ENCODE results near the gene VIPR2. TPM values are rescaled to one million over a fixed set of nuclear protein-coding genes. Genes with fewer than 3 reads are reported as not detected.

The VIPR2 gene
- total RNA-seq, 1 donor from 2014 or later, result not detected

DNA sequence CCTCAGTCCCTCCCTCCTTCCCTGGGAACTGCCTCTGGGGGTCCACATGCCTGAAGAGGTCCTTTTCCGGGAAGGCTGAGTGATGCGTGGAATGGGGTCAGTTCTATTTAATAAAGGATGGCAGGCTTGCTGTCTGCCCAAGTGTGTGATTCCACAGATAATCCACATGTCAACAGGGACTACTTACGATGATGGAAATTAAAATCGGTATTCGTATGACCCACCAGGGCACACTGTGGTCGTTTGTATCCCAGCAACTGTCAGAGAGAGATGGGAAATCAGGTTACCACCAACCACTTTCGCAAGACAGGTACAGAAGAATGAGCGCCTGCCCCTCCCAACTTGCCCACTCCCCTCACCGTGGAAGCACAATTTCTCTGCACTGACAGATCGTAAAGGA, 110.3 kb downstream of the VIPR2 start:
- TF ChIP-seq, protein P1, sequence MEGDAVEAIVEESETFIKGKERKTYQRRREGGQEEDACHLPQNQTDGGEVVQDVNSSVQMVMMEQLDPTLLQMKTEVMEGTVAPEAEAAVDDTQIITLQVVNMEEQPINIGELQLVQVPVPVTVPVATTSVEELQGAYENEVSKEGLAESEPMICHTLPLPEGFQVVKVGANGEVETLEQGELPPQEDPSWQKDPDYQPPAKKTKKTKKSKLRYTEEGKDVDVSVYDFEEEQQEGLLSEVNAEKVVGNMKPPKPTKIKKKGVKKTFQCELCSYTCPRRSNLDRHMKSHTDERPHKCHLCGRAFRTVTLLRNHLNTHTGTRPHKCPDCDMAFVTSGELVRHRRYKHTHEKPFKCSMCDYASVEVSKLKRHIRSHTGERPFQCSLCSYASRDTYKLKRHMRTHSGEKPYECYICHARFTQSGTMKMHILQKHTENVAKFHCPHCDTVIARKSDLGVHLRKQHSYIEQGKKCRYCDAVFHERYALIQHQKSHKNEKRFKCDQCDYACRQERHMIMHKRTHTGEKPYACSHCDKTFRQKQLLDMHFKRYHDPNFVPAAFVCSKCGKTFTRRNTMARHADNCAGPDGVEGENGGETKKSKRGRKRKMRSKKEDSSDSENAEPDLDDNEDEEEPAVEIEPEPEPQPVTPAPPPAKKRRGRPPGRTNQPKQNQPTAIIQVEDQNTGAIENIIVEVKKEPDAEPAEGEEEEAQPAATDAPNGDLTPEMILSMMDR (IDR thresholded peaks at IDR 0.05), result no peak
- Mint-ChIP-seq H3K27ac (no peak overlapping the region), H3K27me3 (peaks cover 18% of the 10 kb centered on the region), H3K4me3 (no peak overlapping the region), H3K9me3 (no peaks in the 10 kb centered on the region), H3K36me3 (ENCODE audit: low read depth) (no peaks in the 10 kb centered on the region), H3K4me1 (peaks cover 4% of the 10 kb centered on the region)
- ATAC-seq (ENCODE audit: low read depth) (no peak), DNase-seq (no peak)
- intact Hi-C loops (cut with micrococcal nuclease), result no loop called here
- ChIA-PET POLR2A (no interaction called here), CTCF (no interaction called here)

DNA sequence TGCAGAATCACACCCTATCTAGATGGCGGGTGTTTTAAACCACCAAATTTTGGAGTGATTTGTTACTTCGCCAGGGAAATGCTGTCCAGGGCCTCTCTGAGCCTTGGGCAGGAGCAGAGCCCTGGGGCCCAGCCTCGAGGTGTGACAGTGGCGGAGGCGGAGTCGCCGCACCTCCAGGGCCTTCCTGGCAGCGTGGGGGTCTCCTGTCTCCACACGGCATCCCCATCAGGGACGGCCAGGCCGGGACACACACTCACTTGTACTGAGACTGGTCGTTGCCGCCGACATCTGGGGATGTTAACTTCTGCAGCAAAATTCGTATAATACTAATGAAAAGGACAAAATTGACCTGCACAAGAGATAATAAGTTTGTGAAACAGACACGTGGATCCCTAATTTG, 110.7 kb downstream of the VIPR2 start:
- H3K27me3 Mint-ChIP-seq, result peaks cover 19% of the 10 kb centered on the region
- ATAC-seq (ENCODE audit: low read depth) (no peak), DNase-seq (no peak)
- ChIA-PET POLR2A (no interaction called here), CTCF (no interaction called here)
- intact Hi-C loops (cut with micrococcal nuclease), result no loop called here
- H3K9me3 Mint-ChIP-seq, result no peaks in the 10 kb centered on the region
- no peaks in the 10 kb centered on the region for H3K36me3 Mint-ChIP-seq (ENCODE audit: low read depth)
- H3K4me1 Mint-ChIP-seq, result peaks cover 4% of the 10 kb centered on the region
- TF ChIP-seq, protein P1 (IDR thresholded peaks at IDR 0.05), result no peak
- no peak overlapping the region for H3K4me3 Mint-ChIP-seq
- no peak overlapping the region for H3K27ac Mint-ChIP-seq

DNA sequence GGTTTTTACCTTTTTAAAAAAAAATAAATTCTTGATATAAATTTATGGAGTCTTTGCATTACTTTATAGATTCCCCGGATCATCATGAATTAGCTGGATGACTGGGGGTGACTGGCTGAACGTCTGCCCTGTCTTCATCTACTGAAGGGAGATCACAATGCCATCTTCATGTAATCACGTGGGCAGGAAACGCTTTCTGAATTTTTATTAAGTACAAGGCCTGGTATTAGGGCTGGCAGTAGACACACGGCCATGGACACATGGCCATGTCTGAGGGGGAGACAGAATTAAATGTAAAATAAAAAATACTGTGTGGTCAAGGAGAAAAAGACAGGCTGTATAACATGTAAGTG, 111.2 kb downstream of the VIPR2 start:
- H3K27me3 Mint-ChIP-seq, result peaks cover 22% of the 10 kb centered on the region
- TF ChIP-seq, protein P1 (IDR thresholded peaks at IDR 0.05), result no peak
- no peak overlapping the region for H3K27ac Mint-ChIP-seq
- DNase-seq (no peak), ATAC-seq (ENCODE audit: low read depth) (no peak)
- H3K36me3 Mint-ChIP-seq (ENCODE audit: low read depth), result no peaks in the 10 kb centered on the region
- H3K4me3 Mint-ChIP-seq, result no peak overlapping the region
- ChIA-PET CTCF (no interaction called here), POLR2A (no interaction called here)
- H3K4me1 Mint-ChIP-seq, result peaks cover 4% of the 10 kb centered on the region
- intact Hi-C loops (cut with micrococcal nuclease), result no loop called here
- H3K9me3 Mint-ChIP-seq, result no peaks in the 10 kb centered on the region

DNA sequence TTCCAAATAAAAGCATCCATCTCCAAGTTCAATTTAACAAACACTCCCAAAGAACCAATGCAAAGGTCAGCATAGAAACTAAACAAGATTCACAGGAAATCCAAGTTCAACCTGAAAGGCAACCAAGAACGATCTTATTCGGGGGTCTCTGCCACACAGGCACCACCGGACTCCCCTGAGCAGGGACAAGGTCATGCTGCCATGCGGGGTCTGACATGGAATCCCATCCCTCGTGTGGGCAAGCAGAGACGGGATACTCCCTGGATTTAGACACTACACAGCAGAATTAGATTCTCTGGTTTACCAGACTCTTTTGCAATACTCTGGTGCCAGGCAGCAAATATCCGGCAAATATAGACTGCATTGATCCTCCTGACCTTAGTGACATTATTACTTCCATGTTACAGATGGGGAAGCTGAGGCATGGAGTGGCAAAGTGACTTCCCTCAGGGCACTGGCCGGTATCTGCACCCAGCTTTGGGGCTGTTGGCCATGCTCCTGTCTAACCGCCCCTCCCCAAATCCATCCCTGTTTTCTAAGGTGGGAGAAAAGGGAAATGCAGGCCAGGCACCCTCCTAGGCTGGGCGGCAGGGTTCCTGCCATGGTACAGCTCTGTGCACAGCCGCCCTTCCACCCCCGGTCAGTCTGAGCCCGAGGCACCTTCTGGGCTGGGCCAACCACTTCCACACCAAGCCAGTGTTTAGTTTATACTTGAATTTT, 111.8 kb downstream of the VIPR2 start:
- peaks cover 24% of the 10 kb centered on the region for H3K27me3 Mint-ChIP-seq
- peaks cover 4% of the 10 kb centered on the region for H3K4me1 Mint-ChIP-seq
- no peaks in the 10 kb centered on the region for H3K36me3 Mint-ChIP-seq (ENCODE audit: low read depth)
- ChIA-PET CTCF (no interaction called here), POLR2A (no interaction called here)
- no peak overlapping the region for H3K27ac Mint-ChIP-seq
- H3K4me3 Mint-ChIP-seq, result no peak overlapping the region
- DNase-seq (no peak), ATAC-seq (ENCODE audit: low read depth) (no peak)
- TF ChIP-seq, protein P1 (IDR thresholded peaks at IDR 0.05), result no peak
- intact Hi-C loops (cut with micrococcal nuclease), result no loop called here
- H3K9me3 Mint-ChIP-seq, result no peaks in the 10 kb centered on the region

DNA sequence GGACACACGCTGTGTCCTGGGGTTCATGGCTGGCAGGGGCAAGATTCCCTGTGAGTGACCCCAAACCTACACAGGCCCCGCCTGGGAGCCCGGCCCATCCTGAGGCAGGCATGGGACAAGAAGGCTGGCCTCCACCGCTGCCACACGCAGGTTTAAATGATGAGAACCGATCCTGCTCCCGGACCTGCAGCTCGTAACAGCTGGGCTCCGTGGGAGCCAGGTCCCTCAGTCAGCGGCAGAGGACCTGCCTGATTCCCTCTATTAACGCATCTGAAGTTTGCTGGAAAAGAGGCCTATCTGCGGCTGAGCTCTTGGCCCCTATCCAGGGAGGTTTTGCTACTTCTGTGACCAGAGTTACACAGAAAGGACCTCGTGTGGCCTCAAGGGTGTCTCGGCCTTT, 112.3 kb downstream of the VIPR2 start:
- ChIA-PET CTCF (no interaction called here), POLR2A (no interaction called here)
- Mint-ChIP-seq H3K9me3 (no peaks in the 10 kb centered on the region), H3K27ac (no peak overlapping the region), H3K36me3 (ENCODE audit: low read depth) (no peaks in the 10 kb centered on the region), H3K4me1 (peaks cover 4% of the 10 kb centered on the region), H3K4me3 (no peak overlapping the region), H3K27me3 (peaks cover 24% of the 10 kb centered on the region)
- intact Hi-C loops (cut with micrococcal nuclease), result no loop called here
- ATAC-seq (ENCODE audit: low read depth), result no peak
- DNase-seq, result no peak
- TF ChIP-seq, protein P1 (IDR thresholded peaks at IDR 0.05), result no peak
